ENCODE measurements around the gene ARL10.

GRCh38 chr5:176353533-176353932 lies 11.8 kb upstream of the ARL10 start:
- no peak for TF ChIP-seq CTCF (IDR thresholded peaks at IDR 0.05)
- no peak for TF ChIP-seq POLR2A (IDR thresholded peaks at IDR 0.05)
- no peak for TF ChIP-seq POLR2AphosphoS5 (IDR thresholded peaks at IDR 0.05)

Data from breast epithelium (tissue), 3 donors.